Keratinocyte (primary cell): ENCODE data around the gene KANSL1. TPM values are rescaled to one million over a fixed set of nuclear protein-coding genes. Genes with fewer than 3 reads are reported as not detected.

Source experiments
- DNase-seq: peaks from one replicate; pipeline ENCODE4 v3.0.0-alpha.2; 2011; ENCODE audit warnings: low read depth, missing footprints, low spot score
- FAIRE-seq: peaks from 2 replicates; lab custom pipeline; 2011; peaks lifted over from hg19 to GRCh38; lab: Jason Lieb, UNC
- H2AFZ ChIP-seq: 2 replicates; pipeline ENCODE4 v1.6.0; 2012; ENCODE audit warnings: low read length, control low read depth, inconsistent platforms; ENCODE audit not compliant: control insufficient read depth
- H3K27ac ChIP-seq: 2 replicates; pipeline ENCODE4 v1.5.1; 2011; ENCODE audit warnings: low read length; ENCODE audit not compliant: control insufficient read depth, insufficient read depth
- H3K27me3 ChIP-seq: 3 replicates; pipeline ENCODE4 v1.6.0; 2011; ENCODE audit warnings: low read length; ENCODE audit not compliant: control insufficient read depth, insufficient read depth; ENCODE audit errors: extremely low read depth
- H3K36me3 ChIP-seq, 2 experiments: 2 replicates in 1 of 2; 3 replicates in 1 of 2; pipeline ENCODE4 v1.5.1; 2011; ENCODE audit warnings: low read length in 2 of 2, mild to moderate bottlenecking in 1 of 2; ENCODE audit not compliant: control insufficient read depth in 2 of 2, insufficient read depth in 2 of 2; ENCODE audit errors: extremely low read depth in 1 of 2
- H3K4me1 ChIP-seq: 3 replicates; pipeline ENCODE4 v1.5.1; 2011; ENCODE audit warnings: low read length; ENCODE audit not compliant: control insufficient read depth, insufficient read depth; ENCODE audit errors: extremely low read depth
- H3K4me2 ChIP-seq: 3 replicates; pipeline ENCODE4 v1.6.0; 2011; ENCODE audit warnings: low read depth, low read length; ENCODE audit not compliant: control insufficient read depth, insufficient read depth; ENCODE audit errors: extremely low read depth
- H3K4me3 ChIP-seq, 3 experiments: fragments of 200-600 bp in 1 of 3; sonication (generic) in 1 of 3; 2 replicates in 2 of 3; 3 replicates in 1 of 3; pipeline ENCODE4 v1.5.1; 2011 to 2016; ENCODE audit warnings: low read length in 3 of 3, mild to moderate bottlenecking in 3 of 3, control low read depth in 2 of 3, inconsistent platforms in 1 of 3, low read depth in 1 of 3, mixed read lengths in 1 of 3, mixed run types in 1 of 3, moderate library complexity in 1 of 3; ENCODE audit not compliant: control insufficient read depth in 2 of 3, insufficient read depth in 2 of 3; ENCODE audit errors: extremely low read depth in 1 of 3
- H3K79me2 ChIP-seq: 2 replicates; pipeline ENCODE4 v1.6.0; 2012; ENCODE audit warnings: low read length; ENCODE audit not compliant: control insufficient read depth, insufficient read depth
- H3K9ac ChIP-seq: 3 replicates; pipeline ENCODE4 v1.6.0; 2011; ENCODE audit warnings: low read length; ENCODE audit not compliant: control insufficient read depth, insufficient read depth; ENCODE audit errors: extremely low read depth
- H3K9me1 ChIP-seq: 3 replicates; pipeline ENCODE4 v1.6.0; 2011; ENCODE audit warnings: low read length; ENCODE audit not compliant: control insufficient read depth, insufficient read depth; ENCODE audit errors: extremely low read depth
- H3K9me3 ChIP-seq: 2 replicates; pipeline ENCODE4 v1.5.1; 2012; ENCODE audit warnings: low read depth, low read length; ENCODE audit not compliant: control insufficient read depth
- H4K20me1 ChIP-seq: 3 replicates; pipeline ENCODE4 v1.6.0; 2011; ENCODE audit warnings: low read length; ENCODE audit not compliant: control insufficient read depth, insufficient read depth; ENCODE audit errors: extremely low read depth
- EZH2 ChIP-seq: IDR thresholded peaks from one replicate; pipeline ENCODE4 v1.6.1; 2012; ENCODE audit warnings: inconsistent platforms, mild to moderate bottlenecking, low read length, moderate library complexity
- dilution Hi-C: fragments of 300-500 bp; cut with MboI; formaldehyde crosslinking; loops from one replicate; pipeline ENCODE4 v1.7.0; 2020; ENCODE audit warnings: low sequenced_read_pairs; ENCODE audit not compliant: extremely low pct_ligation_motif_present
- polyA plus RNA-seq, 5 experiments: library from polyadenylated mRNA; depleted of rRNA in 3 of 5; stranded (reverse) in 3 of 5; stranded (forward) in 1 of 5; unstranded in 1 of 5; fragments of >200 nt; gene quantifications; 1 replicate in 1 of 5; 2 replicates in 3 of 5; 3 replicates in 1 of 5; pipeline versions ENCODE4 v1.2.1 to v1.2.3, GENCODE V29; 2011 to 2012; ENCODE audit warnings: missing spikeins in 2 of 5, low read depth in 1 of 5, low replicate concordance in 1 of 5
- TF ChIP-seq, protein P1 (sequence below), 3 experiments: IDR thresholded peaks in 1 of 3; conservative IDR thresholded peaks in 1 of 3; optimal IDR thresholded peaks in 1 of 3; 2 replicates in 2 of 3; 3 replicates in 1 of 3; pipeline versions ENCODE3 to v1.5.1; 2011; ENCODE audit warnings: low read length in 3 of 3, mild to moderate bottlenecking in 3 of 3, moderate library complexity in 2 of 3, control low read depth in 1 of 3, inconsistent platforms in 1 of 3; ENCODE audit not compliant: insufficient read depth in 2 of 3; ENCODE audit errors: extremely low read depth in 1 of 3

The KANSL1 gene
- polyA plus RNA-seq, 1 donor (not counting 4 experiments of a cell fraction or from before 2014, with no cell fraction given): 17.6 TPM

GRCh38 chr17:46108550-46109110 lies 84.6 kb downstream of the KANSL1 start:
- Histone ChIP-seq H3K4me2 (no peak overlapping the region), H2AFZ (no peak overlapping the region), H4K20me1 (peaks cover 15% of the 10 kb centered on the region), H3K36me3 (no peaks in the 10 kb centered on the region), H3K9me1 (peaks cover 4% of the 10 kb centered on the region), H3K4me1 (peaks cover 14% of the 10 kb centered on the region), H3K27me3 (no peaks in the 10 kb centered on the region), H3K9me3 (no peaks in the 10 kb centered on the region), H3K4me3 (no peak overlapping the region), H3K9ac (no peak overlapping the region), H3K27ac (no peak overlapping the region), H3K79me2 (peaks cover 88% of the 10 kb centered on the region)
- no peak for TF ChIP-seq EZH2
- TF ChIP-seq, protein P1, sequence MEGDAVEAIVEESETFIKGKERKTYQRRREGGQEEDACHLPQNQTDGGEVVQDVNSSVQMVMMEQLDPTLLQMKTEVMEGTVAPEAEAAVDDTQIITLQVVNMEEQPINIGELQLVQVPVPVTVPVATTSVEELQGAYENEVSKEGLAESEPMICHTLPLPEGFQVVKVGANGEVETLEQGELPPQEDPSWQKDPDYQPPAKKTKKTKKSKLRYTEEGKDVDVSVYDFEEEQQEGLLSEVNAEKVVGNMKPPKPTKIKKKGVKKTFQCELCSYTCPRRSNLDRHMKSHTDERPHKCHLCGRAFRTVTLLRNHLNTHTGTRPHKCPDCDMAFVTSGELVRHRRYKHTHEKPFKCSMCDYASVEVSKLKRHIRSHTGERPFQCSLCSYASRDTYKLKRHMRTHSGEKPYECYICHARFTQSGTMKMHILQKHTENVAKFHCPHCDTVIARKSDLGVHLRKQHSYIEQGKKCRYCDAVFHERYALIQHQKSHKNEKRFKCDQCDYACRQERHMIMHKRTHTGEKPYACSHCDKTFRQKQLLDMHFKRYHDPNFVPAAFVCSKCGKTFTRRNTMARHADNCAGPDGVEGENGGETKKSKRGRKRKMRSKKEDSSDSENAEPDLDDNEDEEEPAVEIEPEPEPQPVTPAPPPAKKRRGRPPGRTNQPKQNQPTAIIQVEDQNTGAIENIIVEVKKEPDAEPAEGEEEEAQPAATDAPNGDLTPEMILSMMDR (optimal IDR thresholded peaks at IDR 0.05 in 1 of 3, IDR thresholded peaks at IDR 0.05 in 1 of 3, conservative IDR thresholded peaks at IDR 0.05 in 1 of 3; ENCODE audit: extremely low read depth in 1 of 3, insufficient read depth in 2 of 3, low read length in 3 of 3): no peak
- DNase-seq (no peak), FAIRE-seq (no peak)
- dilution Hi-C loops: no loop called here

DNA sequence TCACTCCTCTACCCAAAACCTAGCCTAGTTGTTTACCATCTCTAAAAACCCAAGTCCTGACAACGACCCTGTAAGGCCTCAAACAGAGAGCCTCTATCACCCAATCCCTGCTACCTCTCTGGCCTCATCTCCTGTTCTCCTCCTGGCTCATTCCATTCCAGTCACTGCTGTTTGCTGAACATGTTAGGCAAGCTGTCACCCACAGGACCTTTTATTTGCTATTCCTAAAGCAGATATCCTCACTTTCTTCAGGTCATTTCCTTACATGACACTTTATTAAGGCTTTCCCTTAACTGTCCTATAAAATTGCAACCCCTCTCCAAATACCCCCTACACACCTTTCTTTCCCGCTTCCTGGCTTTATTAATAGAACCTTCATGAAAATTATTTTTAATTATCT lies 85.1 kb downstream of the KANSL1 start:
- H3K9me1 ChIP-seq: peaks cover 4% of the 10 kb centered on the region
- no peak overlapping the region for H3K4me2 ChIP-seq
- no peak for FAIRE-seq
- DNase-seq: no peak
- TF ChIP-seq, protein P1 (optimal IDR thresholded peaks at IDR 0.05 in 1 of 3, IDR thresholded peaks at IDR 0.05 in 1 of 3, conservative IDR thresholded peaks at IDR 0.05 in 1 of 3; ENCODE audit: extremely low read depth in 1 of 3, insufficient read depth in 2 of 3, low read length in 3 of 3): no peak
- TF ChIP-seq EZH2: no peak
- H3K27ac ChIP-seq: no peak overlapping the region
- H2AFZ ChIP-seq: no peak overlapping the region
- dilution Hi-C loops: no loop called here
- peaks cover 14% of the 10 kb centered on the region for H3K4me1 ChIP-seq
- H3K9ac ChIP-seq: no peak overlapping the region
- H3K4me3 ChIP-seq: no peak overlapping the region
- no peaks in the 10 kb centered on the region for H3K27me3 ChIP-seq
- H3K79me2 ChIP-seq: peaks cover 87% of the 10 kb centered on the region
- H3K9me3 ChIP-seq: no peaks in the 10 kb centered on the region
- peaks cover 17% of the 10 kb centered on the region for H4K20me1 ChIP-seq
- no peaks in the 10 kb centered on the region for H3K36me3 ChIP-seq
